ENCODE results near the gene FBXL20. TPM values are rescaled to one million over a fixed set of nuclear protein-coding genes. Genes with fewer than 3 reads are reported as not detected.

The FBXL20 gene
- total and polyA plus RNA-seq, 2 donors (not counting 3 experiments of a cell fraction or from before 2014, with no cell fraction given), result 4.6 to 18.0 TPM

DNA sequence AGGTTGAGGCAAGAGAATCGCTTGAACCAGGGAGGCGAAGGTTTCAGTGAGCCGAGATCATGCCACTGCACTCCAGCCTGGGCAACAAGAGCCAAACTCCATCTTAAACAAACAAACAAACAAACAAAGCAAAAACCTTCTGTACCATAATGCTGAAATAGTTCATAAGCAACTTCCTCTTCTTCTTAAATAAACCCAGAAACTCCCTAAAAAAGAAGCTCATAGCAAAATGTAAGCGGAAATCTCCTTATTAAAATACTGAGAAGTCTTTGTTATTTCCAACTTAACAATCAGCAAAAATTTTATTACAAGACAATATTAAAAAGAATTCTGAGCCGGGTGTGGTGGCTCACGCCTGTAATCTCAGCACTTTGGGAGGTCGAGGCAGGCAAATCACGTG lies 82.8 kb downstream of the FBXL20 start:
- Histone ChIP-seq H3K4me3 (replicated peaks in 1 of 3; ENCODE audit: insufficient read depth in 1 of 3, low read depth in 1 of 3, low read length in 3 of 3) (no peak overlapping the region), H3K9me3 (replicated peaks; ENCODE audit: control insufficient read depth, insufficient read depth, low read length) (no peaks in the 10 kb centered on the region), H3K9me1 (replicated peaks; ENCODE audit: control insufficient read depth, extremely low read depth, insufficient read depth, low read length) (no peaks in the 10 kb centered on the region), H3K36me3 (ENCODE audit: control insufficient read depth in 2 of 2, extremely low read depth in 1 of 2, insufficient read depth in 2 of 2, low read length in 2 of 2) (no peaks in the 10 kb centered on the region), H3K4me1 (ENCODE audit: control insufficient read depth, extremely low read depth, insufficient read depth, low read length) (peaks cover 2% of the 10 kb centered on the region), H3K79me2 (ENCODE audit: control insufficient read depth, insufficient read depth, low read length) (no peaks in the 10 kb centered on the region), H3K9ac (replicated peaks; ENCODE audit: extremely low read depth, insufficient read depth, low read length) (no peak overlapping the region), H4K20me1 (replicated peaks; ENCODE audit: control insufficient read depth, extremely low read depth, insufficient read depth, low read length) (no peaks in the 10 kb centered on the region), H2AFZ (ENCODE audit: low read depth, low read length) (no peak overlapping the region), H3K27me3 (ENCODE audit: control insufficient read depth in 2 of 2, insufficient read depth in 2 of 2, low read length in 2 of 2) (no peaks in the 10 kb centered on the region), H3K27ac (ENCODE audit: insufficient read depth, low read depth, low read length) (no peak overlapping the region), H3K4me2 (ENCODE audit: insufficient read depth, low read length) (no peak overlapping the region)
- no peak for DNase-seq (ENCODE audit: low read depth, low spot score)
- no peak for FAIRE-seq
- intact Hi-C loops (cut with micrococcal nuclease) (no loop called here), dilution Hi-C loops (cut with MboI; ENCODE audit: extremely low pct_ligation_motif_present, low sequenced_read_pairs) (no loop called here)
- ChIA-PET POLR2A (no interaction called here), CTCF (interaction anchor here (1.2 to 1.3 kb wide), 2 partner anchors 8 to 15 kb away, joined by 3 to 4 read pairs; no protein-coding TSS in a partner anchor)
- no peak for TF ChIP-seq POLR2AphosphoS5 (IDR thresholded peaks at IDR 0.05; ENCODE audit: insufficient read depth, low read depth, low read length)
- no peak for TF ChIP-seq GATA2 (IDR thresholded peaks at IDR 0.05; ENCODE audit: insufficient read depth, insufficient read length, low read depth, low read length)
- TF ChIP-seq POLR2A (IDR thresholded peaks at IDR 0.05; ENCODE audit: low read depth, low read length), result no peak
- TF ChIP-seq JUN (IDR thresholded peaks at IDR 0.05; ENCODE audit: borderline replicate concordance, insufficient read depth, insufficient read length, low read depth), result no peak
- no peak for TF ChIP-seq EZH2 (IDR thresholded peaks at IDR 0.05; ENCODE audit: borderline replicate concordance, low read depth, low read length, severe bottlenecking)
- no peak for TF ChIP-seq CTCF (IDR thresholded peaks at IDR 0.05; ENCODE audit: extremely low read depth in 1 of 2, insufficient read depth in 1 of 2, low read depth in 1 of 2, low read length in 2 of 2)
- no peak for TF ChIP-seq MAX (IDR thresholded peaks at IDR 0.05; ENCODE audit: insufficient read depth, insufficient read length)
- no peak for TF ChIP-seq MYC (IDR thresholded peaks at IDR 0.05; ENCODE audit: low read depth, low read length)
- no peak for TF ChIP-seq FOS (IDR thresholded peaks at IDR 0.05; ENCODE audit: borderline replicate concordance, insufficient read depth, low read length)
- BruUV-seq (replicated peaks), result no TSS peak

All from endothelial cell of umbilical vein (primary cell).